Glutamatergic neuron (in vitro differentiated cells): ENCODE measurements around the gene DCLK1. TPM values are rescaled to one million over a fixed set of nuclear protein-coding genes. Genes with fewer than 3 reads are reported as not detected.
A peak's percentile ranks its signal among the peaks of the same experiment; 100 is the strongest.

Source experiments
- DNase-seq: peaks from one replicate; pipeline ENCODE4 v3.0.0; 2022
- H3K27ac Mint-ChIP-seq: one replicate; pipeline ENCODE4 v1.8.0; 2020; ENCODE audit warnings: mild to moderate bottlenecking, mixed read lengths, inconsistent platforms; ENCODE audit not compliant: unreplicated experiment
- H3K27me3 Mint-ChIP-seq: one replicate; pipeline ENCODE4 v1.8.0; 2020; ENCODE audit warnings: mild to moderate bottlenecking, moderate library complexity, mixed read lengths, inconsistent platforms; ENCODE audit not compliant: unreplicated experiment
- H3K36me3 Mint-ChIP-seq: one replicate; pipeline ENCODE4 v1.8.0; 2020; ENCODE audit warnings: mild to moderate bottlenecking, mixed read lengths, inconsistent platforms; ENCODE audit not compliant: unreplicated experiment
- H3K4me1 Mint-ChIP-seq: one replicate; pipeline ENCODE4 v1.8.0; 2020; ENCODE audit warnings: mild to moderate bottlenecking, low read depth, mixed read lengths, inconsistent platforms; ENCODE audit not compliant: unreplicated experiment
- H3K4me3 Mint-ChIP-seq: one replicate; pipeline ENCODE4 v1.8.0; 2020; ENCODE audit warnings: mild to moderate bottlenecking, mixed read lengths, inconsistent platforms; ENCODE audit not compliant: unreplicated experiment
- H3K9me3 Mint-ChIP-seq: one replicate; pipeline ENCODE4 v1.8.0; 2020; ENCODE audit warnings: mild to moderate bottlenecking, moderate library complexity, mixed read lengths, inconsistent platforms; ENCODE audit not compliant: unreplicated experiment
- total RNA-seq: library from RNA; stranded (reverse); fragmentation: NEBNext Ultra II Directional; extraction: Animal tissue kit (Norgen Biotek cat#: 25700); gene quantifications from one replicate; pipeline ENCODE4 v1.2.1, GENCODE V29; 2021; ENCODE audit not compliant: unreplicated experiment
- TF ChIP-seq, protein P1 (sequence below): fragments of 200-600 bp; sonication (generic); IDR thresholded peaks from one replicate; pipeline ENCODE4 v1.5.0; 2021; ENCODE audit not compliant: partially characterized antibody, unreplicated experiment

DCLK1 gene
- total RNA-seq, 1 donor from 2014 or later: 63.9 TPM

DNA sequence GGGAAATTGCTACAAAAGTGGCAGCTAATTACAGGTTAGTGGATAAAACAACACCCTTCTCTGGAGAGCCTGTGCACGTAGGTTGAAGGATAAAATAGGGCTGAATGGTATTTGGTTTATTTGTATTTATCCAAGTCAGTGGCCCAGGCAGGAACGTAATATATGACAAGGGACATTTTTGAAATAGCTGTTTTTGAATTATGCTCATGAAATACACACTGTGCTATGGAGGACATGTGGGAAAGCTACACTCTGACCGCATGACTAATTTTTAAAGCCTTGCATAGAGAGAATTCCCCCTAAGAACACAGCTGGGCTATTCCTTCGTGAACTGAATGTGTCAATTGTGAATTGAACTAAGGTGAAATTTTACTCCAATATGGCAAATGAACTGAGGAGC, 362.6 kb downstream of the DCLK1 start:
- no peak for DNase-seq
- peaks cover 57% of the 10 kb centered on the region for H3K4me1 Mint-ChIP-seq
- H3K27ac Mint-ChIP-seq: peak overlapping the region; percentile 69
- TF ChIP-seq, protein P1, sequence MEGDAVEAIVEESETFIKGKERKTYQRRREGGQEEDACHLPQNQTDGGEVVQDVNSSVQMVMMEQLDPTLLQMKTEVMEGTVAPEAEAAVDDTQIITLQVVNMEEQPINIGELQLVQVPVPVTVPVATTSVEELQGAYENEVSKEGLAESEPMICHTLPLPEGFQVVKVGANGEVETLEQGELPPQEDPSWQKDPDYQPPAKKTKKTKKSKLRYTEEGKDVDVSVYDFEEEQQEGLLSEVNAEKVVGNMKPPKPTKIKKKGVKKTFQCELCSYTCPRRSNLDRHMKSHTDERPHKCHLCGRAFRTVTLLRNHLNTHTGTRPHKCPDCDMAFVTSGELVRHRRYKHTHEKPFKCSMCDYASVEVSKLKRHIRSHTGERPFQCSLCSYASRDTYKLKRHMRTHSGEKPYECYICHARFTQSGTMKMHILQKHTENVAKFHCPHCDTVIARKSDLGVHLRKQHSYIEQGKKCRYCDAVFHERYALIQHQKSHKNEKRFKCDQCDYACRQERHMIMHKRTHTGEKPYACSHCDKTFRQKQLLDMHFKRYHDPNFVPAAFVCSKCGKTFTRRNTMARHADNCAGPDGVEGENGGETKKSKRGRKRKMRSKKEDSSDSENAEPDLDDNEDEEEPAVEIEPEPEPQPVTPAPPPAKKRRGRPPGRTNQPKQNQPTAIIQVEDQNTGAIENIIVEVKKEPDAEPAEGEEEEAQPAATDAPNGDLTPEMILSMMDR: no peak
- H3K4me3 Mint-ChIP-seq: no peak overlapping the region
- no peaks in the 10 kb centered on the region for H3K36me3 Mint-ChIP-seq
- H3K27me3 Mint-ChIP-seq: peaks cover 6% of the 10 kb centered on the region
- peaks cover 8% of the 10 kb centered on the region for H3K9me3 Mint-ChIP-seq

DNA sequence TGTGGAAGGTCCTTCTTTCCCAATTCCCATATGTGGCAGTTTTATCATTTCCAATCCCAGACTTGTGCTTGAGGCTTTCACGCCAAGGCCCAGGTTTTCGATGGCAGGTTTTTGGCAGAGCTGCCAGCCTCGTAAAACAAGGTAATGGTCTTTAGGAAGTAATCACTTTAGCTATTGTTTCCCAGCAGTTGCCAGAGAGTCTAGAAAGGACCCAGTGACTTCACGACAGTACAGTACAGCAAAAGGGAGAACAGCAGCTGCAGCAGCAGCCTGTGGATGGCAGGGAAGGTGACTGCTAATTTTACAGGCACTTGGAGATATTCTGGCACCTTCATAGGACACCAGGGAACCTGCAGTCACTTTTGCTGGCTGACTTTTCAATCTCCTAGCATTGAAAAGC, 363.1 kb downstream of the DCLK1 start:
- H3K27me3 Mint-ChIP-seq: peaks cover 6% of the 10 kb centered on the region
- no peak for DNase-seq
- TF ChIP-seq, protein P1: no peak
- H3K36me3 Mint-ChIP-seq: no peaks in the 10 kb centered on the region
- H3K9me3 Mint-ChIP-seq: peaks cover 8% of the 10 kb centered on the region
- H3K4me1 Mint-ChIP-seq: peaks cover 57% of the 10 kb centered on the region
- peak overlapping the region; percentile 69 for H3K27ac Mint-ChIP-seq
- H3K4me3 Mint-ChIP-seq: peak overlapping the region; percentile 3

DNA sequence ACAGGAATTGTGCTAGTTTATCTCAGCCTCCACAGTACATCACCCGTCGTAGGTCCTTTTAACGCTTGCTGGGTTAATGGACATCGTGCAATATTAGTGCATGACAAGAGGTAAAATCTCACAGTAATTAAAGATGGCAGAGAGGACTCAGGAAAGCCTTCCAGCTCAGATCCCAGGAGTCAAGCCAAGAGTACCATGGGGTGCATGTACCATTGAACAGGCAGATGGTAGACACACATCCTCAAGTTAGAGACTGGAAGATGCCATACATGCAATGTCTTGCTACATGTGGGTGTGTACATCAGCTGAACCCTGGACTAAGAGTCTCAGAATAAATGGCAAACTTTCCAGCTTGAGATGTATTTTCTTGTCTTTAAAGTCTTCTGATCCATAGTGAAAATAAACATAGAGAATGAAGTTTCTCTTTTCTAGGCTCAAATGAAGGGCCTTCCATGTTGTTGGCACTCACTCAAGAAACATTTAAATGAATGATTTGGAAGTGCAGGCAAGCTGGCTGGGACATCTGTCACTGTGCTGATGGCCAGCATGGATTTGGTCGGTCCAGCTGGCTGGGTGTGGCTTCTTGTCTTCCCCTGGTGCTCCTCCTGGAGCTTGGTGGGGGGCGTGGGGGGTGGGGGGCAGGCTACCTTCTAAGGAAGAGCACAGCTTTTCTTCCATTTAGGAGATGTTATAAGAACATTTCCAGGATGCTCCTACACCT, 363.8 kb downstream of the DCLK1 start:
- peak; percentile 31 for DNase-seq
- Mint-ChIP-seq H3K27ac (peak overlapping the region; percentile 79), H3K4me1 (peaks cover 57% of the 10 kb centered on the region), H3K36me3 (no peaks in the 10 kb centered on the region), H3K27me3 (peaks cover 6% of the 10 kb centered on the region), H3K9me3 (peaks cover 8% of the 10 kb centered on the region), H3K4me3 (peak overlapping the region; percentile 3)
- TF ChIP-seq, protein P1: no peak

DNA sequence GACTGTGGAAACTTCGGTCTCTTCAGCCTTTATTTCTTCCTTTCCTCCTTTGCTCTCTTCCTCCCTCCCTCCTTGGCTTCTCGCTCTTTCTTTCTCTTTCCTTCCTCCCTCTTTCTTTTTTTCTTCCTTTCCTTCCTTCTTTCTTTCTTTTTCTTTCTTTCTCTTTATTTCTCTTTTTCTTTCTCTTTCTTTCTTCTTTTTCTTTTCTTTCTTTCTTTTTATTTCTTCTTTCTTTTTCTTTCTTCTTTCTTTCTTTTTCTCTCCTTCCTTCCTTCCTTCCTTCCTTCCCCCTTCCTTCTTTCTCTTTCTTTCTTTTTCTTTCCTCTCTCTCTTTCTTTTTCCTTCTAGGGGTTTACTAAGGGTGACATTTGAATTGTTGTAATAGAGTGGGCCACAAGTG, 364.5 kb downstream of the DCLK1 start:
- Mint-ChIP-seq H3K36me3 (no peaks in the 10 kb centered on the region), H3K9me3 (peaks cover 6% of the 10 kb centered on the region)
- TF ChIP-seq, protein P1: no peak

DNA sequence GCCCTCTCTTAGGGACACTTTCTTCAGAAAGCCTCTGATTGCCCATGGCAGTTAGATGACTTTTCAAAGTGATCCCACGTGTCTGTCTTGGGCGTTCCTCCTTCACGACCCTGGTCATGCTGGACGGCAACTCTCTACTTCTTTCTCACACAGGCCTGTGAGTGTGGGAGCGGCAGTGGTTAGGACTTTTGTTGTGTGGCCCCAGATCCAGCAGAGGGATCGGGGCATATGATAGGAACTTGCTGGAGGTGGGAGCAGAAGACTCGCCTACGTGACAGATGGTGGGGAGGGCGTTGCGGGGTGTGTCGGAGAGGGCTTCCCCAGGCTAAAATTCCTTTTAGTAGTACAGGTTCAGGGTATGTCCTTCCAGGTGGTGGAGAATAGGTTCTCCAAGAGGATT, 365.2 kb downstream of the DCLK1 start:
- peak overlapping the region; percentile 65 for H3K27ac Mint-ChIP-seq
- H3K9me3 Mint-ChIP-seq: peaks cover 6% of the 10 kb centered on the region
- peaks cover 6% of the 10 kb centered on the region for H3K27me3 Mint-ChIP-seq
- no peak for DNase-seq
- no peaks in the 10 kb centered on the region for H3K36me3 Mint-ChIP-seq
- peaks cover 51% of the 10 kb centered on the region for H3K4me1 Mint-ChIP-seq
- TF ChIP-seq, protein P1: no peak
- peak overlapping the region; percentile 22 for H3K4me3 Mint-ChIP-seq

More for the DNA sequence above, 364.5 kb downstream of the DCLK1 start:
- peaks cover 6% of the 10 kb centered on the region for H3K27me3 Mint-ChIP-seq
- H3K4me1 Mint-ChIP-seq: peaks cover 54% of the 10 kb centered on the region
- peak overlapping the region; percentile 79 for H3K27ac Mint-ChIP-seq
- no peak overlapping the region for H3K4me3 Mint-ChIP-seq
- DNase-seq: no peak
